ENCODE results near the gene ANP32E.
"Not testable (repeated sequence)": the region's sequence is repeated elsewhere in the genome, so short reads cannot be mapped to it uniquely, and the experiment has no call there.

The ANP32E gene

GRCh38 chr1:150234309-150234565 lies 1.7 kb downstream of the ANP32E start (continued):
- TF ChIP-seq PRDM2 (tag by site-specific recombination; IDR thresholded peaks at IDR 0.05; ENCODE audit: borderline replicate concordance) (no peak), ZNF292 (tag by site-specific recombination; IDR thresholded peaks at IDR 0.05; ENCODE audit: borderline replicate concordance, low read depth) (no peak), ZNF155 (tag by site-specific recombination; IDR thresholded peaks at IDR 0.05) (no peak), OSR2 (tag by site-specific recombination; IDR thresholded peaks at IDR 0.05) (no peak), ZNF335 (tag by site-specific recombination; conservative IDR thresholded peaks at IDR 0.05) (peak; percentile 100), KLF8 (tag by site-specific recombination; IDR thresholded peaks at IDR 0.05) (no peak), MEIS1 (CRISPR knock-in tag; IDR thresholded peaks at IDR 0.05; ENCODE audit: borderline replicate concordance) (no peak)

GRCh38 chr1:150233359-150234308 lies 2.3 kb downstream of the ANP32E start:
- ChIA-PET CTCF (interaction anchor here (0.6 to 1.9 kb wide), 3 partner anchors 13 to 65 kb away, joined by 3 to 6 read pairs (median 4); partner anchors contain the start of gene C1orf54), POLR2A (interaction anchor here (0.5 to 0.6 kb wide), 2 partner anchors 164 to 643 kb away, joined by 3 read pairs; no protein-coding TSS in a partner anchor)
- H3K4me3 ChIP-seq (ENCODE audit: low read depth, low read length): peak overlapping the region; percentile 89
- TF ChIP-seq ZNF341 (tag by site-specific recombination; IDR thresholded peaks at IDR 0.05; ENCODE audit: low read depth) (peak; percentile 54), ZNF626 (tag by site-specific recombination; IDR thresholded peaks at IDR 0.05) (no peak), ZFHX2 (tag by site-specific recombination; conservative IDR thresholded peaks at IDR 0.05) (peak; percentile 58; the same call in 1 of the 2 replicates), EGR2 (tag by site-specific recombination; IDR thresholded peaks at IDR 0.05; ENCODE audit: low read depth) (0 out of 2 replicates have a peak, but pooled peaks have one; percentile 22), PRDM1 (tag by site-specific recombination; IDR thresholded peaks at IDR 0.05) (peak; percentile 53; the same call in 1 of the 2 replicates), ZNF146 (tag by site-specific recombination; IDR thresholded peaks at IDR 0.05) (no peak), ZBTB17 (tag by site-specific recombination; IDR thresholded peaks at IDR 0.05) (peak; percentile 62)
- peaks cover 27 to 28% of the 10 kb centered on the region in 2 experiments for H3K36me3 ChIP-seq (ENCODE audit: control insufficient read depth in 2 of 2, insufficient read depth in 1 of 2, low read length in 2 of 2)
- H3K9me3 ChIP-seq (ENCODE audit: control insufficient read depth, insufficient read depth, low read depth, low read length): no peaks in the 10 kb centered on the region
- no peak overlapping the region for H3K27ac ChIP-seq (ENCODE audit: extremely low read depth, low read depth, low read length)
- no peaks in the 10 kb centered on the region; the same call in 1 of the 2 replicates for H3K4me1 ChIP-seq (ENCODE audit: control insufficient read depth, insufficient read depth, low read length)

- POLR2A ChIA-PET: interaction anchor here (0.6 kb wide), 1 partner anchor 300 kb away, joined by 4 read pairs; no protein-coding TSS in a partner anchor
Measured at GRCh38 chr1:150232921-150233320, 3.0 kb downstream of the ANP32E start.

GRCh38 chr1:150228246-150228645 lies 7.7 kb downstream of the ANP32E start:
- H3K27ac ChIP-seq (ENCODE audit: extremely low read depth, low read depth, low read length); H3K4me1 ChIP-seq (ENCODE audit: control insufficient read depth, insufficient read depth, low read length); H3K4me3 ChIP-seq (ENCODE audit: low read depth, low read length); H3K9me3 ChIP-seq (ENCODE audit: control insufficient read depth, insufficient read depth, low read depth, low read length); POLR2A ChIA-PET: not testable (repeated sequence)
- H3K36me3 ChIP-seq (ENCODE audit: control insufficient read depth in 2 of 2, insufficient read depth in 1 of 2, low read length in 2 of 2): peaks cover 73 to 80% of the 10 kb centered on the region in 2 experiments
- CTCF ChIA-PET: interaction anchor here (0.7 kb wide), 2 partner anchors 60 to 257 kb away, joined by 3 to 4 read pairs; no protein-coding TSS in a partner anchor

More at GRCh38 chr1:150232921-150233320, 3.0 kb downstream of the ANP32E start:
- H3K4me3 ChIP-seq (ENCODE audit: low read depth, low read length); H3K27ac ChIP-seq (ENCODE audit: extremely low read depth, low read depth, low read length); H3K4me1 ChIP-seq (ENCODE audit: control insufficient read depth, insufficient read depth, low read length); H3K9me3 ChIP-seq (ENCODE audit: control insufficient read depth, insufficient read depth, low read depth, low read length): not testable (repeated sequence)
- H3K36me3 ChIP-seq (ENCODE audit: control insufficient read depth in 2 of 2, insufficient read depth in 1 of 2, low read length in 2 of 2): peaks cover 33 to 36% of the 10 kb centered on the region in 2 experiments
- CTCF ChIA-PET: interaction anchor here (0.6 to 1.9 kb wide), 3 partner anchors 14 to 64 kb away, joined by 3 to 6 read pairs (median 4); partner anchors contain the start of gene C1orf54
- peak; percentile 49; the same call in 1 of the 2 replicates for TF ChIP-seq ZNF121 (tag by site-specific recombination; IDR thresholded peaks at IDR 0.05)

Measured in HEK293 (cell line).